H9 (cell line): ENCODE results near the gene CYFIP1. TPM values are rescaled to one million over a fixed set of nuclear protein-coding genes. Genes with fewer than 3 reads are reported as not detected.

Experiments
- DNase-seq: peaks from one replicate; pipeline ENCODE4 v3.0.0-alpha.2; 2017
- H2AFZ ChIP-seq: one replicate; pipeline ENCODE4 v1.6.1; 2013; ENCODE audit warnings: mild to moderate bottlenecking, low read length, control low read depth, moderate library complexity
- H2AK5ac ChIP-seq: 2 replicates; pipeline ENCODE4 v1.6.1; 2013; ENCODE audit warnings: low read length, control low read depth, mixed read lengths; ENCODE audit not compliant: insufficient read length
- H2BK120ac ChIP-seq: one replicate; pipeline ENCODE4 v1.6.1; 2013; ENCODE audit warnings: low read depth, mild to moderate bottlenecking, low read length, control low read depth, inconsistent platforms; ENCODE audit not compliant: poor library complexity, severe bottlenecking
- H2BK12ac ChIP-seq: 2 replicates; pipeline ENCODE4 v1.6.1; 2013; ENCODE audit warnings: low read length, control low read depth, mixed read lengths, low read depth; ENCODE audit not compliant: insufficient read length
- H2BK15ac ChIP-seq: 2 replicates; pipeline ENCODE4 v1.6.1; 2013; ENCODE audit warnings: low read depth, low read length, control low read depth
- H2BK20ac ChIP-seq: one replicate; pipeline ENCODE4 v1.6.1; 2013; ENCODE audit warnings: low read depth, mild to moderate bottlenecking, low read length, control low read depth, inconsistent platforms; ENCODE audit not compliant: poor library complexity, severe bottlenecking
- H2BK5ac ChIP-seq: 2 replicates; pipeline ENCODE4 v1.6.1; 2013; ENCODE audit warnings: low read length, control low read depth, mixed read lengths; ENCODE audit not compliant: insufficient read length
- H3K14ac ChIP-seq: 2 replicates; pipeline ENCODE4 v1.6.1; 2013; ENCODE audit warnings: low read length, control low read depth; ENCODE audit not compliant: insufficient read depth
- H3K18ac ChIP-seq: 2 replicates; pipeline ENCODE4 v1.6.1; 2013; ENCODE audit warnings: low read depth, mild to moderate bottlenecking, mixed read lengths, low read length, control low read depth; ENCODE audit not compliant: insufficient read length
- H3K23ac ChIP-seq: 2 replicates; pipeline ENCODE4 v1.6.1; 2013; ENCODE audit warnings: low read length, control low read depth, mixed read lengths, low read depth; ENCODE audit not compliant: insufficient read length
- H3K23me2 ChIP-seq: 2 replicates; pipeline ENCODE4 v1.6.1; 2013; ENCODE audit warnings: low read depth, mild to moderate bottlenecking, mixed read lengths, low read length, control low read depth; ENCODE audit not compliant: insufficient read length, poor library complexity, severe bottlenecking
- H3K27ac ChIP-seq: 2 replicates; pipeline ENCODE4 v1.5.1; 2013; ENCODE audit warnings: low read length, control low read depth, mixed read lengths, low read depth; ENCODE audit not compliant: insufficient read length
- H3K27me3 ChIP-seq: 2 replicates; pipeline ENCODE4 v1.6.1; 2013; ENCODE audit warnings: low read length, control low read depth, inconsistent platforms; ENCODE audit not compliant: insufficient read depth
- H3K4ac ChIP-seq: 2 replicates; pipeline ENCODE4 v1.6.1; 2013; ENCODE audit warnings: low read depth, mild to moderate bottlenecking, control low read depth, inconsistent platforms, low read length, moderate library complexity
- H3K4me1 ChIP-seq: 2 replicates; pipeline ENCODE4 v1.6.1; 2013; ENCODE audit warnings: low read length, control low read depth, inconsistent platforms; ENCODE audit not compliant: insufficient read depth
- H3K4me2 ChIP-seq: 2 replicates; pipeline ENCODE4 v1.6.1; 2013; ENCODE audit warnings: low read length, control low read depth, mixed read lengths; ENCODE audit not compliant: insufficient read length, insufficient read depth
- H3K56ac ChIP-seq: 2 replicates; pipeline ENCODE4 v1.6.1; 2013; ENCODE audit warnings: low read depth, mild to moderate bottlenecking, mixed read lengths, low read length, control low read depth; ENCODE audit not compliant: insufficient read length
- H3K79me1 ChIP-seq: 2 replicates; pipeline ENCODE4 v1.6.1; 2013; ENCODE audit warnings: low read depth, mild to moderate bottlenecking, moderate library complexity, low read length, control low read depth, inconsistent platforms; ENCODE audit not compliant: insufficient read depth, poor library complexity, severe bottlenecking
- H3K79me2 ChIP-seq: 2 replicates; pipeline ENCODE4 v1.6.1; 2013; ENCODE audit warnings: low read length, control low read depth, inconsistent platforms; ENCODE audit not compliant: insufficient read depth
- H3K9ac ChIP-seq: 2 replicates; pipeline ENCODE4 v1.6.1; 2013; ENCODE audit warnings: low read length, control low read depth, mixed read lengths; ENCODE audit not compliant: insufficient read length; ENCODE audit errors: extremely low read depth
- H3K9me3 ChIP-seq: one replicate; pipeline ENCODE4 v1.6.1; 2013; ENCODE audit warnings: low read depth, low read length, inconsistent platforms; ENCODE audit not compliant: control insufficient read depth
- H3T11ph ChIP-seq: one replicate; pipeline ENCODE4 v1.6.1; 2013; ENCODE audit warnings: mild to moderate bottlenecking, low read length, control low read depth, inconsistent platforms
- H4K20me1 ChIP-seq: one replicate; pipeline ENCODE4 v1.6.1; 2013; ENCODE audit not compliant: control insufficient read depth, insufficient read length, insufficient read depth
- H4K5ac ChIP-seq: 2 replicates; pipeline ENCODE4 v1.6.1; 2013; ENCODE audit warnings: low read depth, mild to moderate bottlenecking, mixed read lengths, low read length, control low read depth; ENCODE audit not compliant: insufficient read length
- H4K8ac ChIP-seq: replicated peaks from 2 replicates; pipeline ENCODE4 v1.6.1; 2013; ENCODE audit warnings: low read length, control low read depth, mixed read lengths, low read depth; ENCODE audit not compliant: insufficient read length
- H4K91ac ChIP-seq: 2 replicates; pipeline ENCODE4 v1.6.1; 2013; ENCODE audit warnings: low read depth, mild to moderate bottlenecking, moderate library complexity, mixed read lengths, low read length, control low read depth; ENCODE audit not compliant: insufficient read length
- H3K27ac Mint-ChIP-seq, 3 experiments: 2 replicates in 2 of 3; 3 replicates in 1 of 3; pipeline ENCODE4 v1.8.0; 2020 to 2021; ENCODE audit warnings: mixed read lengths in 3 of 3, mild to moderate bottlenecking in 1 of 3, moderate library complexity in 1 of 3
- H3K27me3 Mint-ChIP-seq: 2 replicates; pipeline ENCODE4 v1.8.0; 2021; ENCODE audit warnings: low read depth, mild to moderate bottlenecking, moderate library complexity, mixed read lengths
- H3K36me3 Mint-ChIP-seq, 3 experiments: 2 replicates in 2 of 3; 3 replicates in 1 of 3; pipeline ENCODE4 v1.8.0; 2020 to 2021; ENCODE audit warnings: low read depth in 3 of 3, mixed read lengths in 3 of 3; ENCODE audit not compliant: insufficient read depth in 1 of 3
- H3K4me1 Mint-ChIP-seq, 2 experiments: 2 replicates each; pipeline ENCODE4 v1.8.0; 2020; ENCODE audit warnings: mixed read lengths in 2 of 2
- H3K4me3 Mint-ChIP-seq, 2 experiments: 2 replicates in 1 of 2; 3 replicates in 1 of 2; pipeline ENCODE4 v1.8.0; 2020 to 2021; ENCODE audit warnings: mild to moderate bottlenecking in 2 of 2, mixed read lengths in 2 of 2, moderate library complexity in 1 of 2
- H3K9me3 Mint-ChIP-seq, 2 experiments: 2 replicates in 1 of 2; 3 replicates in 1 of 2; pipeline ENCODE4 v1.8.0; 2020; ENCODE audit warnings: mild to moderate bottlenecking in 2 of 2, mixed read lengths in 2 of 2, moderate library complexity in 1 of 2
- CTCF ChIP-seq: fragments of 200-600 bp; sonication (generic); conservative IDR thresholded peaks from 3 replicates; pipeline ENCODE4 v1.8.0; 2021; ENCODE audit warnings: antibody characterized with exemption, mild to moderate bottlenecking
- WGBS: extraction: QIAGEN DNeasy Blood & Tissue Kit; methylation state at CpG from one replicate; pipeline ENCODE4 v1.1.7; 2013; ENCODE audit warnings: missing lambda C conversion rate, low lambda C conversion rate, mixed read lengths; ENCODE audit not compliant: insufficient read length; ENCODE audit errors: extremely low coverage; 5-methylcytosine and 5-hydroxymethylcytosine counted together
- total RNA-seq: library from RNA; stranded (reverse); gene quantifications from 2 replicates; pipeline ENCODE4 v1.2.1, GENCODE V29; 2021

CYFIP1 gene
- total RNA-seq, 1 experiment from 2014 or later, result 71.2 TPM

- H2BK12ac ChIP-seq, result no peak overlapping the region
- Mint-ChIP-seq H3K36me3 (peaks cover 39 to 80% (median 61%) of the 10 kb centered on the region in 3 experiments), H3K4me1 (peaks cover 15 to 17% of the 10 kb centered on the region in 2 experiments), H3K4me3 (no peak overlapping the region), H3K9me3 (no peaks in the 10 kb centered on the region; a peak in 2 of 5 replicates), H3K27ac (peak overlapping the region in 1 of 3 experiments; percentile 72; a peak in 2 of 7 replicates), H3K27me3 (no peaks in the 10 kb centered on the region; the same call in 1 of the 2 replicates)
- H2BK120ac ChIP-seq, result no peak overlapping the region
- no peak overlapping the region for H2AFZ ChIP-seq
- no peak for DNase-seq
- no peaks in the 10 kb centered on the region for H3K79me2 ChIP-seq
- H4K20me1 ChIP-seq, result no peaks in the 10 kb centered on the region
- no peak overlapping the region for H2BK5ac ChIP-seq
- no peaks in the 10 kb centered on the region for H3K79me1 ChIP-seq
- H2AK5ac ChIP-seq, result no peak overlapping the region
- H3K27ac ChIP-seq, result no peak overlapping the region
- no peak overlapping the region for H4K5ac ChIP-seq
- no peak overlapping the region for H2BK20ac ChIP-seq
- WGBS, result no CpG with 5 or more reads among the region's 6 CpGs
- peaks cover 3% of the 10 kb centered on the region; the same call in 1 of the 2 replicates for H3K4me1 ChIP-seq
- no peak overlapping the region for H3K4me2 ChIP-seq
- H4K8ac ChIP-seq, result no peak overlapping the region
- no peak overlapping the region for H3T11ph ChIP-seq
- no peak overlapping the region for H2BK15ac ChIP-seq
- no peak overlapping the region for H3K9ac ChIP-seq
- no peak overlapping the region for H3K4ac ChIP-seq
- H3K56ac ChIP-seq, result no peak overlapping the region
- TF ChIP-seq CTCF, result no peak
- no peak overlapping the region for H3K23ac ChIP-seq
- no peaks in the 10 kb centered on the region for H3K27me3 ChIP-seq
- no peak overlapping the region for H3K18ac ChIP-seq
- H4K91ac ChIP-seq, result no peak overlapping the region
- H3K23me2 ChIP-seq, result no peaks in the 10 kb centered on the region
- H3K14ac ChIP-seq, result no peak overlapping the region
- no peaks in the 10 kb centered on the region for H3K9me3 ChIP-seq
These were observed 108.6 kb downstream of the CYFIP1 start for GRCh38 chr15:22871481-22872086.
